NCI-H524 (cell line): ENCODE results near the gene LATS2.
"Not testable (repeated sequence)": the region's sequence is repeated elsewhere in the genome, so short reads cannot be mapped to it uniquely, and the experiment has no call there.

ENCODE experiments used
- DNase-seq, 2 experiments: peaks; one replicate each; lab custom pipeline; 2025; lab: John Stamatoyannopoulos, UW

LATS2 gene

GRCh38 chr13:21075379-21076249 lies 14.2 kb upstream of the LATS2 start:
- DNase-seq, result no peak

GRCh38 chr13:21075011-21075378 lies 13.6 kb upstream of the LATS2 start:
- DNase-seq, result no peak

- DNase-seq, result no peak
These were observed 13.2 kb upstream of the LATS2 start for GRCh38 chr13:21074546-21074945.

- no peak for DNase-seq
These were observed 10.5 kb upstream of the LATS2 start for GRCh38 chr13:21071924-21072323.

- DNase-seq, result no peak
These were observed 9.6 kb upstream of the LATS2 start for GRCh38 chr13:21071015-21071414.

GRCh38 chr13:21069561-21070004 lies 8.2 kb upstream of the LATS2 start:
- DNase-seq, result no peak

- no peak for DNase-seq
These were observed 6.5 kb upstream of the LATS2 start for GRCh38 chr13:21067848-21068247.

GRCh38 chr13:21066946-21067345 lies 5.6 kb upstream of the LATS2 start:
- no peak for DNase-seq

- DNase-seq, result no peak
These were observed 4.3 kb upstream of the LATS2 start for GRCh38 chr13:21065686-21066085.

- no peak for DNase-seq
These were observed 1.6 kb upstream of the LATS2 start for GRCh38 chr13:21063031-21063430.

GRCh38 chr13:21060338-21061028 lies 903 bp downstream of the LATS2 start:
- no peak for DNase-seq

- no peak for DNase-seq
These were observed 1.6 kb downstream of the LATS2 start for GRCh38 chr13:21059641-21060337.

GRCh38 chr13:21058361-21058760 lies 3.0 kb downstream of the LATS2 start:
- DNase-seq, result no peak

- DNase-seq, result no peak
These were observed 5.8 kb downstream of the LATS2 start for GRCh38 chr13:21055511-21056045.

- DNase-seq, result no peak
These were observed 6.4 kb downstream of the LATS2 start for GRCh38 chr13:21055016-21055415.

- no peak for DNase-seq
These were observed 7.1 kb downstream of the LATS2 start for GRCh38 chr13:21054313-21054712.

GRCh38 chr13:21053231-21053630 lies 8.2 kb downstream of the LATS2 start:
- DNase-seq, result no peak

- no peak for DNase-seq
These were observed 9.7 kb downstream of the LATS2 start for GRCh38 chr13:21051675-21052074.

GRCh38 chr13:21050288-21051197 lies 10.8 kb downstream of the LATS2 start:
- DNase-seq, result no peak

- DNase-seq, result not testable (repeated sequence)
These were observed 11.7 kb downstream of the LATS2 start for GRCh38 chr13:21049731-21050130.
